Measurements from ENCODE around the gene MBLAC2. TPM values are rescaled to one million over a fixed set of nuclear protein-coding genes. Genes with fewer than 3 reads are reported as not detected.

MBLAC2 gene
- total and polyA plus RNA-seq, 2 experiments from 2014 or later: 4.3 to 8.1 TPM

DNA sequence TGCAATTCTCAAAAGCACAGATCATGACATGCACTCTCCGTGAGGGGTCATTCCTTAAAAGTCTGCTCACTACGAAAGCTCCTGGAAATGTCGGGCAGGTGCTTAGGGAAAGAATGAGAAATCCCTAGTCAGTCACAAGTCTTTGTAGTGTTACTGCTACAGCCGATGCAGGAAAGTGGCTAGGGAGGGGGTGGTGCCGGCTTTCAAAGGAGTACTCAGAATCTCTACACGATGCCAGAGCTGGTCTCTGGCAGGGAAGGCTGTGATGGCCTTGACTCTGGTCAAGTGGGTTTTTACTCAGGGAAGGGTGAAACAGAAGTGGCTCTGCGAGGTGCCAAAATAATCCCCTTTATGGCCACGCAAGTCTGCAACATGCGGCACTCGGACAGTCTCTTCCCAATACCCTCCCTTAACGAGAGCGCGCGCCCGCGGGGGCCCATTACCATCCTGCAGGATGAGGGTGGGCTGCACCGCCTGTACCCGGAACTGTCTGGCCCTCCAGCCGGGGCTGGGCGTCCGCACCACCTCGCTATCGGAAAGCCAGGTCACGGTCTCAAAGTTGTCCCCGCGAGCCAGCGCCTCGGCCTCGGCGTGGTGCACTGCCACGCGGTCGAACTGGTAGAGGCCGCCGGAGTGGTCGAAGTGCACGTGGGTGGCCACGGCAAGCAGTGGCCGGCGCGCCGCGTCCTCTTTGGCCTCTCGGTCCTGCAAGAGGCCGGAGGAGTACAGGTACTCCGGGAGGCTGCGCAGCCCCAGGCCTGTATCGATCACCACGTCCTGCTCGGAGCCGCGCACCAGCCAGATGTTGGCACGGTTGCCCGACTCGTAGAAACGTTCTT is 956 bp downstream of the MBLAC2 start:
- DNase-seq (ENCODE audit: low spot score): peak; percentile 75

More for the DNA sequence above, 956 bp downstream of the MBLAC2 start:
- H3K27ac Mint-ChIP-seq: peak overlapping the region; percentile 93
- peak overlapping the region; percentile 83 for H3K4me3 ChIP-seq
- H3F3A ChIP-seq (replicated peaks; ENCODE audit: low read depth): peaks cover 22% of the 10 kb centered on the region
- peak overlapping the region; percentile 67; the same call in 1 of the 2 replicates for H3K27ac ChIP-seq (ENCODE audit: low read depth)
- TF ChIP-seq, protein P1, sequence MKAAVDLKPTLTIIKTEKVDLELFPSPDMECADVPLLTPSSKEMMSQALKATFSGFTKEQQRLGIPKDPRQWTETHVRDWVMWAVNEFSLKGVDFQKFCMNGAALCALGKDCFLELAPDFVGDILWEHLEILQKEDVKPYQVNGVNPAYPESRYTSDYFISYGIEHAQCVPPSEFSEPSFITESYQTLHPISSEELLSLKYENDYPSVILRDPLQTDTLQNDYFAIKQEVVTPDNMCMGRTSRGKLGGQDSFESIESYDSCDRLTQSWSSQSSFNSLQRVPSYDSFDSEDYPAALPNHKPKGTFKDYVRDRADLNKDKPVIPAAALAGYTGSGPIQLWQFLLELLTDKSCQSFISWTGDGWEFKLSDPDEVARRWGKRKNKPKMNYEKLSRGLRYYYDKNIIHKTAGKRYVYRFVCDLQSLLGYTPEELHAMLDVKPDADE (IDR thresholded peaks at IDR 0.05): no peak
- no peak for TF ChIP-seq ZNF114 (CRISPR knock-in tag; IDR thresholded peaks at IDR 0.05)
- no peak for TF ChIP-seq EZH2 (IDR thresholded peaks at IDR 0.05; ENCODE audit: low read depth, unreplicated experiment)
- TF ChIP-seq CREB1 (CRISPR knock-in tag; IDR thresholded peaks at IDR 0.05; ENCODE audit: low read depth): no peak
- TF ChIP-seq, protein P2, sequence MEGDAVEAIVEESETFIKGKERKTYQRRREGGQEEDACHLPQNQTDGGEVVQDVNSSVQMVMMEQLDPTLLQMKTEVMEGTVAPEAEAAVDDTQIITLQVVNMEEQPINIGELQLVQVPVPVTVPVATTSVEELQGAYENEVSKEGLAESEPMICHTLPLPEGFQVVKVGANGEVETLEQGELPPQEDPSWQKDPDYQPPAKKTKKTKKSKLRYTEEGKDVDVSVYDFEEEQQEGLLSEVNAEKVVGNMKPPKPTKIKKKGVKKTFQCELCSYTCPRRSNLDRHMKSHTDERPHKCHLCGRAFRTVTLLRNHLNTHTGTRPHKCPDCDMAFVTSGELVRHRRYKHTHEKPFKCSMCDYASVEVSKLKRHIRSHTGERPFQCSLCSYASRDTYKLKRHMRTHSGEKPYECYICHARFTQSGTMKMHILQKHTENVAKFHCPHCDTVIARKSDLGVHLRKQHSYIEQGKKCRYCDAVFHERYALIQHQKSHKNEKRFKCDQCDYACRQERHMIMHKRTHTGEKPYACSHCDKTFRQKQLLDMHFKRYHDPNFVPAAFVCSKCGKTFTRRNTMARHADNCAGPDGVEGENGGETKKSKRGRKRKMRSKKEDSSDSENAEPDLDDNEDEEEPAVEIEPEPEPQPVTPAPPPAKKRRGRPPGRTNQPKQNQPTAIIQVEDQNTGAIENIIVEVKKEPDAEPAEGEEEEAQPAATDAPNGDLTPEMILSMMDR (conservative IDR thresholded peaks at IDR 0.05; ENCODE audit: low read depth in 2 of 2): no peak
- no peak for TF ChIP-seq EZH2phosphoT487 (IDR thresholded peaks at IDR 0.05; ENCODE audit: unreplicated experiment)
- TF ChIP-seq NANOG (IDR thresholded peaks at IDR 0.05; ENCODE audit: borderline replicate concordance): no peak
- no peak for TF ChIP-seq JUNB (IDR thresholded peaks at IDR 0.05; ENCODE audit: unreplicated experiment)
- TF ChIP-seq ZNF331 (CRISPR knock-in tag; IDR thresholded peaks at IDR 0.05; ENCODE audit: low read depth): no peak
- TF ChIP-seq, protein P3, sequence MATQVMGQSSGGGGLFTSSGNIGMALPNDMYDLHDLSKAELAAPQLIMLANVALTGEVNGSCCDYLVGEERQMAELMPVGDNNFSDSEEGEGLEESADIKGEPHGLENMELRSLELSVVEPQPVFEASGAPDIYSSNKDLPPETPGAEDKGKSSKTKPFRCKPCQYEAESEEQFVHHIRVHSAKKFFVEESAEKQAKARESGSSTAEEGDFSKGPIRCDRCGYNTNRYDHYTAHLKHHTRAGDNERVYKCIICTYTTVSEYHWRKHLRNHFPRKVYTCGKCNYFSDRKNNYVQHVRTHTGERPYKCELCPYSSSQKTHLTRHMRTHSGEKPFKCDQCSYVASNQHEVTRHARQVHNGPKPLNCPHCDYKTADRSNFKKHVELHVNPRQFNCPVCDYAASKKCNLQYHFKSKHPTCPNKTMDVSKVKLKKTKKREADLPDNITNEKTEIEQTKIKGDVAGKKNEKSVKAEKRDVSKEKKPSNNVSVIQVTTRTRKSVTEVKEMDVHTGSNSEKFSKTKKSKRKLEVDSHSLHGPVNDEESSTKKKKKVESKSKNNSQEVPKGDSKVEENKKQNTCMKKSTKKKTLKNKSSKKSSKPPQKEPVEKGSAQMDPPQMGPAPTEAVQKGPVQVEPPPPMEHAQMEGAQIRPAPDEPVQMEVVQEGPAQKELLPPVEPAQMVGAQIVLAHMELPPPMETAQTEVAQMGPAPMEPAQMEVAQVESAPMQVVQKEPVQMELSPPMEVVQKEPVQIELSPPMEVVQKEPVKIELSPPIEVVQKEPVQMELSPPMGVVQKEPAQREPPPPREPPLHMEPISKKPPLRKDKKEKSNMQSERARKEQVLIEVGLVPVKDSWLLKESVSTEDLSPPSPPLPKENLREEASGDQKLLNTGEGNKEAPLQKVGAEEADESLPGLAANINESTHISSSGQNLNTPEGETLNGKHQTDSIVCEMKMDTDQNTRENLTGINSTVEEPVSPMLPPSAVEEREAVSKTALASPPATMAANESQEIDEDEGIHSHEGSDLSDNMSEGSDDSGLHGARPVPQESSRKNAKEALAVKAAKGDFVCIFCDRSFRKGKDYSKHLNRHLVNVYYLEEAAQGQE (IDR thresholded peaks at IDR 0.05; ENCODE audit: unreplicated experiment): no peak
- TF ChIP-seq POLR2AphosphoS5 (IDR thresholded peaks at IDR 0.05; ENCODE audit: low read depth): no peak
- TF ChIP-seq, protein P4, sequence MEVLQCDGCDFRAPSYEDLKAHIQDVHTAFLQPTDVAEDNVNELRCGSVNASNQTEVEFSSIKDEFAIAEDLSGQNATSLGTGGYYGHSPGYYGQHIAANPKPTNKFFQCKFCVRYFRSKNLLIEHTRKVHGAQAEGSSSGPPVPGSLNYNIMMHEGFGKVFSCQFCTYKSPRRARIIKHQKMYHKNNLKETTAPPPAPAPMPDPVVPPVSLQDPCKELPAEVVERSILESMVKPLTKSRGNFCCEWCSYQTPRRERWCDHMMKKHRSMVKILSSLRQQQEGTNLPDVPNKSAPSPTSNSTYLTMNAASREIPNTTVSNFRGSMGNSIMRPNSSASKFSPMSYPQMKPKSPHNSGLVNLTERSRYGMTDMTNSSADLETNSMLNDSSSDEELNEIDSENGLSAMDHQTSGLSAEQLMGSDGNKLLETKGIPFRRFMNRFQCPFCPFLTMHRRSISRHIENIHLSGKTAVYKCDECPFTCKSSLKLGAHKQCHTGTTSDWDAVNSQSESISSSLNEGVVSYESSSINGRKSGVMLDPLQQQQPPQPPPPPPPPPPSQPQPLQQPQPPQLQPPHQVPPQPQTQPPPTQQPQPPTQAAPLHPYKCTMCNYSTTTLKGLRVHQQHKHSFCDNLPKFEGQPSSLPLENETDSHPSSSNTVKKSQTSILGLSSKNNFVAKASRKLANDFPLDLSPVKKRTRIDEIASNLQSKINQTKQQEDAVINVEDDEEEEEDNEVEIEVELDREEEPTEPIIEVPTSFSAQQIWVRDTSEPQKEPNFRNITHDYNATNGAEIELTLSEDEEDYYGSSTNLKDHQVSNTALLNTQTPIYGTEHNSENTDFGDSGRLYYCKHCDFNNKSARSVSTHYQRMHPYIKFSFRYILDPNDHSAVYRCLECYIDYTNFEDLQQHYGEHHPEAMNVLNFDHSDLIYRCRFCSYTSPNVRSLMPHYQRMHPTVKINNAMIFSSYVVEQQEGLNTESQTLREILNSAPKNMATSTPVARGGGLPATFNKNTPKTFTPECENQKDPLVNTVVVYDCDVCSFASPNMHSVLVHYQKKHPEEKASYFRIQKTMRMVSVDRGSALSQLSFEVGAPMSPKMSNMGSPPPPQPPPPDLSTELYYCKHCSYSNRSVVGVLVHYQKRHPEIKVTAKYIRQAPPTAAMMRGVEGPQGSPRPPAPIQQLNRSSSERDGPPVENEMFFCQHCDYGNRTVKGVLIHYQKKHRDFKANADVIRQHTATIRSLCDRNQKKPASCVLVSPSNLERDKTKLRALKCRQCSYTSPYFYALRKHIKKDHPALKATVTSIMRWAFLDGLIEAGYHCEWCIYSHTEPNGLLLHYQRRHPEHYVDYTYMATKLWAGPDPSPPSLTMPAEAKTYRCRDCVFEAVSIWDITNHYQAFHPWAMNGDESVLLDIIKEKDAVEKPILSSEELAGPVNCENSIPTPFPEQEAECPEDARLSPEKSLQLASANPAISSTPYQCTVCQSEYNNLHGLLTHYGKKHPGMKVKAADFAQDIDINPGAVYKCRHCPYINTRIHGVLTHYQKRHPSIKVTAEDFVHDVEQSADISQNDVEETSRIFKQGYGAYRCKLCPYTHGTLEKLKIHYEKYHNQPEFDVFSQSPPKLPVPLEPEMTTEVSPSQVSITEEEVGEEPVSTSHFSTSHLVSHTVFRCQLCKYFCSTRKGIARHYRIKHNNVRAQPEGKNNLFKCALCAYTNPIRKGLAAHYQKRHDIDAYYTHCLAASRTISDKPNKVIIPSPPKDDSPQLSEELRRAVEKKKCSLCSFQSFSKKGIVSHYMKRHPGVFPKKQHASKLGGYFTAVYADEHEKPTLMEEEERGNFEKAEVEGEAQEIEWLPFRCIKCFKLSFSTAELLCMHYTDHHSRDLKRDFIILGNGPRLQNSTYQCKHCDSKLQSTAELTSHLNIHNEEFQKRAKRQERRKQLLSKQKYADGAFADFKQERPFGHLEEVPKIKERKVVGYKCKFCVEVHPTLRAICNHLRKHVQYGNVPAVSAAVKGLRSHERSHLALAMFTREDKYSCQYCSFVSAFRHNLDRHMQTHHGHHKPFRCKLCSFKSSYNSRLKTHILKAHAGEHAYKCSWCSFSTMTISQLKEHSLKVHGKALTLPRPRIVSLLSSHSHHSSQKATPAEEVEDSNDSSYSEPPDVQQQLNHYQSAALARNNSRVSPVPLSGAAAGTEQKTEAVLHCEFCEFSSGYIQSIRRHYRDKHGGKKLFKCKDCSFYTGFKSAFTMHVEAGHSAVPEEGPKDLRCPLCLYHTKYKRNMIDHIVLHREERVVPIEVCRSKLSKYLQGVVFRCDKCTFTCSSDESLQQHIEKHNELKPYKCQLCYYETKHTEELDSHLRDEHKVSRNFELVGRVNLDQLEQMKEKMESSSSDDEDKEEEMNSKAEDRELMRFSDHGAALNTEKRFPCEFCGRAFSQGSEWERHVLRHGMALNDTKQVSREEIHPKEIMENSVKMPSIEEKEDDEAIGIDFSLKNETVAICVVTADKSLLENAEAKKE (CRISPR knock-in tag; IDR thresholded peaks at IDR 0.05): no peak
- peaks cover 16% of the 10 kb centered on the region for H3K27me3 Mint-ChIP-seq (ENCODE audit: insufficient read depth, low read depth, poor library complexity)
- no peaks in the 10 kb centered on the region for H4K20me1 ChIP-seq (replicated peaks; ENCODE audit: insufficient read depth)
- H3K9me2 ChIP-seq (ENCODE audit: insufficient read depth): no peaks in the 10 kb centered on the region
- H3K9me3 Mint-ChIP-seq: no peaks in the 10 kb centered on the region; the same call in 2 of the 3 replicates
- no peaks in the 10 kb centered on the region for H3K27me3 ChIP-seq (ENCODE audit: insufficient read depth)
- H2AFZ ChIP-seq: peak overlapping the region; percentile 90
- ATAC-seq: peak; percentile 21
- peak overlapping the region; percentile 97 for H3K4me3 Mint-ChIP-seq
- H3K4me1 ChIP-seq (ENCODE audit: insufficient read depth): peaks cover 29% of the 10 kb centered on the region
- H3K4me1 Mint-ChIP-seq: peaks cover 41% of the 10 kb centered on the region
- H3K79me2 ChIP-seq (replicated peaks; ENCODE audit: insufficient read depth): peaks cover 40% of the 10 kb centered on the region
- H3K4me2 ChIP-seq: peak overlapping the region; percentile 79
- peaks cover 15% of the 10 kb centered on the region for H3K36me3 Mint-ChIP-seq (ENCODE audit: low read depth)
- H3K36me3 ChIP-seq (ENCODE audit: insufficient read depth): no peaks in the 10 kb centered on the region

All from GM23338 (cell line).